NCI-H2227 (cell line): ENCODE results near the gene C17orf75.
A peak's percentile ranks its signal among the peaks of the same experiment; 100 is the strongest.

ENCODE experiments used
- DNase-seq: peaks from one replicate; lab custom pipeline; 2025; ENCODE audit not compliant: unreplicated experiment; lab: John Stamatoyannopoulos, UW

C17orf75 gene

DNA sequence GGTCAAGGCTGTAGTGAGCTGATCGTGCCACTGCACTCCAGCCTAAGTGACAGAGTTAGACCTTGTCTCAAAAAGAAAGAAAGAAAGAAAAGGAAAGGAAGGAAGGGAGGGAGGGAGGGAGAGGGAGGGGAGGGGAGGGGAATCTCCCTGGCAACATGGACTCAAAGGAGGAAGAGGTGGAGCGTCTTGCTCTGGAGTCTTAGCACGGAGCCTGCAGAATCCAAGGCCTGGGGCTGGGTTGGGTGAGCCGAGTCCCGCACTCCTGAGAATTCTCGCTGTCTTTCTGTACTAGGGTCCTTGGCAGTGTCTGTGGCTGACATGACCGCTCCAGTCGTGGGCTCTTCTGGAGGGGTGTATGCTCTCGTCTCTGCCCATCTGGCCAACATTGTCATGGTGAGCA lies 36.9 kb downstream of the C17orf75 start:
- DNase-seq, result no peak

DNA sequence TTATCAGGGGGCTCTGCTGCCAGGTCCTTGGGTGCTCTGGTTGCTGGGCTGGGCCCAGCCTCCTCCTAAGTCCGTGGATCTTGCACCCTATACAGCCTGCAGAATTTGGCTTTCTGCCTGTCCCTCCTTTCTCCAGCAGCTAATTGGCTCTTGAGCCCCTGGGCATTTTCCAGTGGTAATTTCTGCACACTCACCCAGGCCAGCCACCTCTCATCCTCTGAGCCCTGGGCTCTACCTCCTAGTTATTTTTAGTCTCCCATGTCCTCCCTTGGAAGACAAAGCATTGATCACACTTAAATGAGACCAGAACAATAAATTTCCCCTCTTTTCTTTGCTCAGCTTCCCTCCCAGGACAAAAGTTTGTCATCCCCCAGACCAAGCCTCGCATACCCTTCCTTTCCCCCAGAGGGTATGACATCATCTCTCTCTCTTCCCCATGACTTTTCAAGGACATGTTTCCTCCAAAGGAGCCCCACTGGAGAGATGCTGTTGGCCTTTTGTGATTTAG lies 38.1 kb downstream of the C17orf75 start:
- no peak for DNase-seq

DNA sequence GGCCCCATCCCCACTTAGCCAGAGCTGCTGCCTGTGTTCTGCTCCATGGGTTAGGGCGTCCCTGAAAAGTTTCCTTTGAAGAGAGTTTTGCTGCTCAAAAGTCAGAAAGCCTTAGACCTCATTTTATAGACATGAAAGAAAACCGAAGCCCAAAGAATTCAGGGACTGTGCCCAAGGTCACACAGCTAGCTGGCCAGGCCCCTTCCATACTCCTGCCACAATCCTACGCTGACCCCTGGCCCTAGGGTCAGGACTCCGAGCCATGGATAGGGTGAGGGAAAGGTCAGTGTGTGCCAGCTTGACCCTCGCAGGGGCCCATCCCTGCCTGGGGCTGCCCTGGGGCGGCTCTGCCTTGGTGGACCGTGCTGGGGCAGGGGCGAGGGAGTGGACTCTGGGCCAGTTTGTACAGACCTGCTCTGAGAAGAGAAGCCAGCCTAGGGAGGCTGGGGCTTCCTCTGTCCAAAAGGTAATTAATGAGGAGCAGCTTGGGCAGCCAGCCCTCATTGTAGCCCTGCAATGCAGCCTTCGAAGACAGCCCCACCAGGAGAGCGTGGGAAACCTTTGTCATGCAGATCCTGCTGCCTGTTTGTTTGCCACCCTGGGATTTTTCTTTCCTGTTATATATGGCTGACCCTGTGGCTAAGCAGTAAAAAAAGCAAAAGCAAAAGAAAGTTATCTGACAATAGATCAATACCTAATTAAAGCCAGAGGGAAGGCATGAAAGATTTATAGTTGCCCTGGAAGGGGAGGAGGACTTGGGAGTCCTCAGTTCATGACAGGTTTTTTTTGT lies 38.9 kb downstream of the C17orf75 start:
- DNase-seq, result no peak

DNA sequence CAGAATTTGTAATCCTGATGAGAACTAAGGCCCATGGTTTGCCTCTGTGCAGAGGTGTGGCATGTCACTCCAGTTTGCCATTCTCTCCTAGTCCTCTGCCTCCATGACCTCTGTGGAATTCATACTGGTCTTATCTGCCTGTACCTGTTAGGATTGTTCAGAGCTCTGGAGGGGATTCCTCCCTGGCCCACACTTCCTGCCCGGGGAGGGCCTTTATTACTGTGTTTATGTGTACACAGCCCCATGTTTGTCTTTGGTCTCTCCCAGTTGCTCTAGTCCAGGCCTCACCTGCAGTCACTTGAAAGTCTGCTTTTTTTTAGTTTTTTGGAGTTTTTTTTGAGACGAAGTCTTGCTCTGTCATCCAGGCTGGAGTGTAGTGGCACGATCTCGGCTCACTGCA lies 39.9 kb downstream of the C17orf75 start:
- no peak for DNase-seq

DNA sequence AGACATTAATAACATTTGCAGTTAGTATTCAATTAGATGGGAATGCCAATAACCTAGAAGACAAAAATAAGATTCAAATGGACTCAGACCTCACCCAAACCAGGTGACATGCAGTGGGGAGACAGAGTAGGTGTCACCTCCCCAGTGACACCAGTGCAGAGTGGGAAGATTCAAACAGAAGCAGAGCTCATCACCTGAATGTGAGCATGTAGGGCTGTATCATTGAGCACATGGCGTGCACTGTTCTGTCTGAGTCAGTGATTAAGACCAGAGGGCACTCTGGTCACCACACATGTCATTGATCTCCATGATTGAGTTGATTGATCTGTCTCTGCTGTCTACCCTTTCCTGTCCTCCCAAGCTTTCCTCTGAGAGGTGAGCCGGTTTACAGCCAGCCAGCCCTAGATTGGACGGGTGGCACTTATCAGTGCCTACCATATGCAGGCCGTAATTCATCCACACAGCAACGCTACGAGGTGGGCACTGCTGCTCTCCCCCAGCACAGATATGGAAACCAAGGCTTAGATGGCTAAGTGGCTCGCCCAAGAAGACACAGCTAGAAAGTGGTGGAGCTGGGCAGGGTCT lies 42.3 kb downstream of the C17orf75 start:
- no peak for DNase-seq

DNA sequence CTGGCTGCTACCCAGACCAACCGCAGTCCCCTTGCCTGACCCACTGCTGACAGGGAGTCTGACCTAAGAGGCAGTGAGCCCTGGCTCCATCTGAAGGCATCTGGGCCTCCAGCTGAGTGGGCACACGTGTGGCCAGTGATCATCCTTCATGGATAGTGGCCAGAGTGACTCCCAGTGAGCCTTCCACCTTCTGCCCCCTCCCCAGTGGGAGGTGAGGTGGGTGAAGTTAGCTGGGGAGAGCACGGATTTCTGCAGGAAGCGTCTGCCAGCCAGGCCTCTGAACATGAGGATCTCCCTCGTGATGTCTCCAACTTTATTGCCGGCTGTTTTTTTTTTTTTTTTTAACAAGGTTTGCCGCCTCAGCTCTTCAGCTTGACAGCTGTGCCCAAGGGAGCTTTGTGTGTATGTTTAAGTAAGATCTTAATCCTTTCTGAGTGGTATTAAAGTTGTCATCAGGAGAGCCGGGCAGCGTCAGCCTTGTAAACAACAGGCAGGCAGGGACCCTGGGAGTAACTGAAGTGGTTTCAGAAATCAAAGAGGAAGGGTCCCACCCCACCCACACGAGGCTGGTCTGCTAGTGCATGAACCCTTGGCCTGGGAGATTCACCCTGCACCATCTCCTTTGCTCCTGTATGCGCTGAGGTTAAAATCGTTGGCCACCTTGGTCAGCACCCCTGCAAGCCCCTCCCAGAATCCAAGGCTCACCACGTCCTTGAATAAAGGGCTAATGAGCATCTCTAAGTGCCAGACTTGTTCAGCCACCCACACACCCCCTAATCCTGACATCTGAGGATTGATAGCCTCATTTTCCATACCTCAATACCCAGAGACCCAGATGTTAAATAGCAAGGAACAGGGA lies 43.0 kb downstream of the C17orf75 start:
- peak; percentile 40 for DNase-seq

DNA sequence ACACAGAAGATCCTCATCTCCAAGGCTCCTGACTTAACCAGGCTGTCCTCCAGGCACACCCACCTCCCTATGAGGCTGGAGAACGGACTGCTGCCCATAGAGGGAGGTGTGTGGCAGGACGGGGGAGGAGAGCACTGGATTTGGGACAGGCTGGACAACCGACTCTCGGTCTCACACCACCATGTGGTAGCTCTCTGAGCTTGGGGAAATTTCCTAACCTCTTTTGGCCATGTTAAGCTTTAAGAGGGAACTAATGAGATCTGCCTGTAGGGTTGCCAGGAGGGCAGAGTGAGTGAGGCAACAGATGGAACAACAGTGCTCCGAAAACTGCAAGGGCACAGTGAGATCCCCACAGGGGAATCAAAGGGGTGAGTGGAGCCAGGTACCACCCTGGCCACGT lies 43.7 kb downstream of the C17orf75 start:
- no peak for DNase-seq

DNA sequence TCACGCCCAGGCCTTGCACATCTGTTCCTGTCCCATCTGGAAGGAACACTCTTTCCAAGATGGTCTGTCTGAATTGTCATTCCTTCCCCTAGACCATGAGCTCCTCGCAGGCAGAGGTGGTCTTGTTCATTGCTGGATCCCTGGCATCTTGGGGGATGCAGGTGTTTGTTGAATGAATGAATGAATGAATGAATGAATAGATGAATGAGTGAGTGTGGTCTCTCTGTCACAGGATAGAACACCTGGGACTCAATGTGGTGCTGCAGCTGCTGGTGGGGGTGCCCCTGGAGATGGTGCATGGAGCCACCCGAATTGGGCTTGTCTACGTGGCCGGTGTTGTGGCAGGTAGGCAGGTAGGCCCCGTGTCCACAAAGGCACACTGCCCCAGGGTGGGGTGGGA lies 44.1 kb downstream of the C17orf75 start:
- no peak for DNase-seq

DNA sequence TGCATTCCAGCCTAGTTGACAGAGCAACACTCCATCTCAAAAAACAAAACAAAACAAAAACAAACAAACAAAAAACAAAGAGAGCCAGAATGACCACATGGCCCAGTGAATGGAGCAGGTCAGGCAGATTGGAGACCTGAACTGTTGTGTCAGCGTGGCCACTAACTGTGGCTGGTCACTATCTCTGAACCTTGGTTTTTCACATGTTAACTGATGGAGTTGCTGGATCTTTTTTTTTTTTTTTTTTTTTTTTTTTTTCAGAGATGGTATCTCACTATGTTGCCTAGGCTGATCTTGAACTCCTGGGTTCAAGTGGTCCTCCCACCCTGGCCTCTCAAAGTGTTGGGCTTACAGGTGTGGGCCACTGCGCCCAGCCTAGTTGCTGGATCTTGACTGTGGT lies 44.5 kb downstream of the C17orf75 start:
- no peak for DNase-seq

DNA sequence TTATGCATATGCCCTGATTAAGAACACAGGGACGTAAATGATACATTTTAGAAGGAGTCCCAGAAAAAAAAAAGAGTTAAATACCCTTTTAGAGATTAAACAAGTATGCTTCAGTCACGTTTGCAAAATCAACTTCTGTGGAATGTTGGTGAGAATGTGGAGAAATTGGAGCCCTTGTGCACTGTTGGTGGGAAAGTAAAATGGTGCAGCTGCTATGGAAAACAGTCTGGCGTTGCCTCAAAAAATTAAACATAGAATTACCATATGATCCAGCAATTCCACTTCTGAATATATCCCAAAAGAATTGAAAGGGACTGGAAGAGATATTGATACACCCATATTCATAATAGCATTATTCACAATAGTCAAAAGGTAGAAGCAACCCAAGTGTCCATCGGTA lies 49.9 kb downstream of the C17orf75 start:
- DNase-seq, result no peak

DNA sequence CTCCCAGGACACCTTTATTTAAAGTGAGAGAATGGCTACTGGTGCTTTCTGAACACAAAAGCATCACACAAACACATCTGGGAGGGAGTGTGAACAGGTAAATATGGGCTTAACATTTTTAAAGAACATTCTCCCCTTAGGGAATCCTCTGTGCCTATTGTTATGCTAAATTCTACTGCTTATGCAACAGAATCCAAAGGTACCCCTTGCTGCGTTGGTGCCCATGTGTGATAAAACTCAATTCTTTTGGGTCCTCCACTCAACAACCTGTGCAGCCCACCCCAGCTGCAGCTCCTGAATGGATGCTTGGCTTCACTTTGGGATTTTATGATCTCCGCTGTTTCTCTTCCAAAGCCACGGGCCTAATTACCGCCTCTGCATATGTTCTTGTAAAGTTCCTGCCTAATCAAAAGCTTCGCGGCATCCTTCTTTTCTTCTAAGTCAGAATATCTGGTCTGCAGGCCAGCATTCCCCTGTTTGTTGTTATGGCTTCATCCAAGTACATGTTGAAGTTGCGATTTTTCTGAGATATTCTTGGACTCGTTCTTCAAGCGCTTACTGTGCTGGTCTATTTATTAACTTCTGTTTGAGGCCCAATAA lies 52.4 kb downstream of the C17orf75 start:
- no peak for DNase-seq

DNA sequence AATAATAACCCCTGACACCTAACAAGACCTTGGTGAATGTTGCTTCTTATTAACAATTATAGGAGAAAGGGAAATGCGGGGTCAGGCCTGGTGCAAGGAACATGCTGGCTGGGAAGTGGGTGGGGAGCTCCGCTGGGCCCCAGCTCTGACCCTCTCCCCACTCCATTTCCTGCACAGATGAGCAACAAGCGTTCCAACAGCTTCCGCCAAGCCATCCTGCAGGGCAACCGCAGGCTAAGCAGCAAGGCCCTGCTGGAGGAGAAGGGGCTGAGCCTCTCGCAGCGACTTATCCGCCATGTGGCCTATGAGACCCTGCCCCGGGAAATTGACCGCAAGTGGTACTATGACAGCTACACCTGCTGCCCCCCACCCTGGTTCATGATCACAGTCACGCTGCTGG lies 53.4 kb downstream of the C17orf75 start:
- no peak for DNase-seq

DNA sequence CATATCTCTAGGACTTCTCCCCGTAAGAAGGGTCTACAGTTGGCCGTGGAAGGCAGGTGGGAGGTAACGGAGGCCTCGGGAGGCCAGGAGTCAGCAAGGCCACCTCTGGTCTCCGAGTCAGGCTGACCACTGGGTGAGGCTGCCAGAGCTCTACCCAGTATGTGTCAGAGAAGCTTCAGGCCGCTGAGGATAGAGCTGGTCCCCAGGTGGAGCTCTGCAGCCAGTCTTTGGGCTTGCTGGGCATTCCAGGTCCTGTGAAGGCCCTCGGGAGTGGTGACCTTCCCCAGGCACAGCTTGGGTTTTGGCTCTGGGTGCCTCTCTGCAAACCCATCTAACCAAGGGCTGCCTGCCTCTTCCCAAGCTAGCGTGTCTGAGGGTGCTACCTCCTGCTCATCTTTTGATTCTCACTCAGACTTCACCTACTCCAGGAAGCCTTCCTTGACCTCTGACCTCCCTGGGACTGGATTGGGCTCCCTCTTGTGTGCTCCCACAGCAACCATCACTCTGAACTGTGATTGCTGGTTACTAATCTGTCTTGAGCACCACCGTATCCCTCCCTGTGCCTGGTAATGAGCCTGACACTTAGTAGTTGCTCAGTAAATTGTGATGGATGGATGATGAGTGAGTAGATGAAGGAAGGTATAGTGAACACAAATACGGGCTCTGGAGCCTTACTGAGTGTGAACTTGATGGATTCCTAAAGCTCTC lies 54.0 kb downstream of the C17orf75 start:
- no peak for DNase-seq

DNA sequence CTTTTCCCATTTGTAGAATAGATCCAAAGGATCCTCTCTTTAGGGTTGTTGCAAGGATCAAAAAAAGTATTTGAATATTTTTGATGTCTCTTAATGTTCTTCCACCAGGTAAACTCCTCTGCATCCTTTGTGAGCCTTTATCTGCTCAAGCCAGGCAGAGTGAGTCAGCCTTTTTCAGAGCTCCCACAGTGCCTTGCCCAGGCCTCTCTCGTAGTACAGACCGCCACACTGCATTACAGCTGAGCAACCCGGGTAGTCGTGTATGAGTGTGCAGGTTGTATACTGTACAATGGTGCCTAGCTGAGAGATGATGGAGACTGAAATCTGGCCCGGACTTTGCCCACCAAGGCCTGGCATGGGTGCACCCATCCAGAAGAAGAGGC lies 55.5 kb downstream of the C17orf75 start:
- no peak for DNase-seq

DNA sequence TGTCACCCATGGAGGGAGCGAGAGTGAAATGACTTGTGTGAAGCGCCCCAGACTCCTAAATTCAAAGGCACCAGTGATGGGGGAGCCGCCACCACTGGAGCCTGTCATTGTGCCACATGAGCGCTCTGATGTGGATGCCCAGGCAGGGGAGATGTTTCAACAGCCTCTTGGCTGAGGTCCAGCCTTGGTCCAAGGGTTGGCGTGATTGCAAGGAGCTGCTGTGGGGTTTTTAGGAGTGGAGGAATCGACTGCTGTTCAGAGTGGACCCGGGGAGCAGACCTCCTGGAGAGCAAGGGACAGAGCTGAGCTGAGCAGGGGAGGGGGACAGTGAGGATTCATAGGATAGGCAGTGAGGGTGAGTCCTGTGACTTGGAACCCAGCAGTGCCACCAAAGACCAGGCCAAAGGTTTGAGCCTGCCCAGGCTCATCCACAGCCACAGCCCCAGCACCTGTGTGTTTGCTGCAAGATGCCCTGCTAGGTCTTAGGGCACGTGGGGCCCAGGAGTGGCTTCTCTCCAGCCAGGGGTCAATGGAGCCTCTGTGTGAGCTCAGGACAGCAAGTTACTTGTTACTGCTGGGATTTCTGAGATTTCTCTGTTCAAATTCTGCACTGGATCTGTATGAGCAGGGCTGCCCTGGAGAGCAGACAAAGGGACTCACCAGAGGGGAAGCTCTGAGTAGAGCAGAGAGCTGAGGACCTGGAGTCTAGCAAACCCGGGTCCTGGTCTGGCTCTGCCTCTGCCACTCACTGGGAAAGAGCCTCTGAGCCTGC lies 56.0 kb downstream of the C17orf75 start:
- DNase-seq, result no peak

DNA sequence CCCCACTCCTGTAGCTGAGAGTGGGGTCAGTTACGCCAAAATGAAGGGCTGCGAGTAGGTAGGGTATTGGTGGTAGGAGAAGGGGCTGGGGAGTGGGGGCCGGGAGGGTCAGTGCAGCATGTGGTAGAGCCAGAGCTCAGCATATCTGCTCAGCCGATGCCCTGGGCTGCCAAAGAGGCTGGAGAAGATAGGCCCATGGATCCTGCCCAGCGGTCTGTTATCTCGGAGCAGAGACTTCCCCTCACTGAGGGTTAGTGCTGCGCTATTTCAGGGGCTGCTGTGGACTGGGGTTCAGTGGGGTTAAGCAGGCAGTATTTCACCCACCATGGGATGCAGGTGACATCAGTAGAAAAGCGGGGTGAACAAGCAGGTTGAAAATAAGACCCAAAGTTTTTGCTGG lies 56.7 kb downstream of the C17orf75 start:
- no peak for DNase-seq

DNA sequence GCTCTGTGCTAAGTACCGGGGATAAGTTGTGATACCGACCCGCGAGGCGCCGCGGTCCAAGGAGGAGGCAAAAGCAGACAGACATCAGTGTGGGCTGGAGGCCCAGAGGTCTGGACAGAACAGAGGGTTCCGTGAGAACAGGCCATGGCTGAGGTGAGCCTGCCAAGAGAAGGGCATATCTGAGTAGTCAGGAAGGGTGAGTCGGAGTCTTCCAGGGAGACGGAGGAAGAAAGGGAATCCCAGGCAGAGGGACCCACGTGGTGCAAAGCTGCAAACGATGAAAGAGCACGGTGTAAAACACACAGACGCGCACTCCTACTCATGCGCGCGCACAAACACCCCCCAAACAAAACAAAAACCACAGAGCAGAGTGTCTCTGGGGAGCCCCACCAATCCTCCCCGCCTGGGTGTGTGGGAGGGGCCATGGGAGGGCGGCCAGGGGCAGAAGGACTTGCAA lies 58.2 kb downstream of the C17orf75 start:
- DNase-seq, result no peak

DNA sequence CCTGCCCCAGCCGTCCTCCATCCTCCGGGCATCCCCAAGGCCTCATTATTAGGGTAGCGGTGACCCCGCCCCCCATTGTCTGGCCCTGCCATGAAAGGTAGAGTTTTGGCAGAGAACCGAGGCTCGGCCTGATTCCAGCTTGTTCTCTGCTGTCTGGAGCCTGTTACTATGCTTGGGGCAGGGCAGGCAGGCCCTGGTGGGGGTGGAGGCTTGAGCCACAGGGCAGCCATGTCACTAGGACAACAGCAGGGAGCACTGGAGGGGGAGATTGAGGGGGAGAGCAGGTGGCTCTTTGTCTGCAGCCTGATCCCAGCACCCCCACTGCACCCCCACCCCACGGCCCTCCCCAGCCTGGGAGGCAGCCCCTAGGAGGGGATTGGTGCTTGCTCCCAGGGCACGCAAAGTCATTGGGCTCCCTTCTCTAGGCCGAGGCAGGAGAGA lies 60.9 kb downstream of the C17orf75 start:
- DNase-seq, result no peak

DNA sequence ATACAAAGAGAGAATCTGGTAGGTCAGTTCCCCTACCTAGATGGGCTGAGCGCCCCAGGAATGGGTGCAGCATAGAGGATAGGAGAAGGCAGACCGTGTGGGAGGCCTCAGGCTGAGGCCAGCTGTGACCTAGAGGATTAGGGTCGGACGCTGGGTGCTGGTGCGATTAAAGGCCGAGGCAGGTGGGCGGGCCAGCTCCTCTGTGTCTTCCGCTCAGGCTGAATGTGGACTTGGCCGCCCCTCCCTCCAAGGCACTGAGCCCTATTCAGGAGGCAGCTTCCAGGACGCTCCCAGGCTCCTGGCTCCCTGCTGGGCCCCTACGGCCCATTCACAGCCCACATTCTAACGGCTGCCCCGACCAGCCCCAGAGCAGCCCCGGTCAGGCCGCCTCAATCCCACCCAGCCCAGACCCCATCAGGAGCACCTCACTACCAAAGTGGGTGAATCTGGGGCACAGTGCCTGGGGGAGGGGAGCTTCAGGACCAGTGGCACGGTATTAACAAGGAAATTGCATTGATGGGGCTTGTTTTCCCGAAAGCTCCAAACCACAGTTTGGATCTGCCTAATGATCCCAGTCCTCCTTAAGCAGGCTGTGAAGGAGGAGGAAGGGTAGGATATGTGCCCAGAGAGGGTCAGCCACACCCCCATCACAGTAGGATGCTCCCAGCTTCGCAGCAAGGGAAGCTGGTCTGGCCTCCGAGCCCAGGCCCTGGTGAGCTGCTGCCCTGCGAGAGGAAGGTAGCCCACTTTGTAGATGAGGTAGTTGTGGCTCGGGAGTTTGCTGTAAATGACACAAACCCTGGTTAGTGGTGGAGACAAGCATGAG lies 61.9 kb downstream of the C17orf75 start:
- peak; percentile 11 for DNase-seq
